GM12872 (cell line): ENCODE data around the gene DHDDS.

Source experiments
- TF ChIP-seq, protein P1 (sequence below): IDR thresholded peaks from 3 replicates; pipeline ENCODE4 v1.5.1; 2011; ENCODE audit warnings: low read depth, mild to moderate bottlenecking, low read length, moderate library complexity; ENCODE audit not compliant: insufficient read depth

The DHDDS gene

DNA sequence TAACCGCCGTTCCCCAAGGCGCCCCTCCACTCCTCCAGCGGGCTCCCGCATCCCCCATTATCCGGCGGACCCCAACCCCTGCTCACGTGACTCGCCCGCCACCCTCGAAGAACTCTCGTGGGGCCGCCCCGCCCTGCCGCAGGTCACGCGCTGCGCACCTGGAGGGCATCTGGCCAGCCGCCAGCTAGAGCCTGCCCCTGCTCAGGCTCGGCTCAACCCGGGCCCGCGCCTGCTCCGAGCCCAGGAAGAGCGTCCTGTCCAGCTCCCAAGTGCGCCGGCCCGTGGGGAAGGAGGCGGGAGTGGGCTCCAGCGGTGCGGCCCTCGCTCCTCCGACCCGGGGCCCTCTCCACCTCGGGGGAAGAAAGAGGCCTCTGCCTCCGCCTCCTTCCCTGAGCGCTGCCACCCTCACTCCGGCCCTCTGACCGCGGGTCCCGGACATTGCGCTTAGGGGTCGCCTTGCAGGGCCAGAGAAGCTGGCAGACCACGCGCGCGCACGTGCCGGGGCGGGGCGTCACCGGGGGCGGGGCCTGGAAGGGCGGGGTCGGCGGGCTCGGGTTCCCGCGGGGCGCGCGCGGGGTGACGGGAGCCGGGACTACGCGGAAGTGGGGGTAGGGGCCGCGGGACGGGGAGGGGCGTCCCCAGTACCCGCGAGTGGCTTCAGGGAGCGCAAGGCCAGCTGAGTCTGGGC is 68.5 kb downstream of the DHDDS start:
- TF ChIP-seq, protein P1, sequence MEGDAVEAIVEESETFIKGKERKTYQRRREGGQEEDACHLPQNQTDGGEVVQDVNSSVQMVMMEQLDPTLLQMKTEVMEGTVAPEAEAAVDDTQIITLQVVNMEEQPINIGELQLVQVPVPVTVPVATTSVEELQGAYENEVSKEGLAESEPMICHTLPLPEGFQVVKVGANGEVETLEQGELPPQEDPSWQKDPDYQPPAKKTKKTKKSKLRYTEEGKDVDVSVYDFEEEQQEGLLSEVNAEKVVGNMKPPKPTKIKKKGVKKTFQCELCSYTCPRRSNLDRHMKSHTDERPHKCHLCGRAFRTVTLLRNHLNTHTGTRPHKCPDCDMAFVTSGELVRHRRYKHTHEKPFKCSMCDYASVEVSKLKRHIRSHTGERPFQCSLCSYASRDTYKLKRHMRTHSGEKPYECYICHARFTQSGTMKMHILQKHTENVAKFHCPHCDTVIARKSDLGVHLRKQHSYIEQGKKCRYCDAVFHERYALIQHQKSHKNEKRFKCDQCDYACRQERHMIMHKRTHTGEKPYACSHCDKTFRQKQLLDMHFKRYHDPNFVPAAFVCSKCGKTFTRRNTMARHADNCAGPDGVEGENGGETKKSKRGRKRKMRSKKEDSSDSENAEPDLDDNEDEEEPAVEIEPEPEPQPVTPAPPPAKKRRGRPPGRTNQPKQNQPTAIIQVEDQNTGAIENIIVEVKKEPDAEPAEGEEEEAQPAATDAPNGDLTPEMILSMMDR = no peak

GRCh38 chr1:26516987-26517765 is 85.1 kb downstream of the DHDDS start:
- TF ChIP-seq, protein P1 = no peak

DNA sequence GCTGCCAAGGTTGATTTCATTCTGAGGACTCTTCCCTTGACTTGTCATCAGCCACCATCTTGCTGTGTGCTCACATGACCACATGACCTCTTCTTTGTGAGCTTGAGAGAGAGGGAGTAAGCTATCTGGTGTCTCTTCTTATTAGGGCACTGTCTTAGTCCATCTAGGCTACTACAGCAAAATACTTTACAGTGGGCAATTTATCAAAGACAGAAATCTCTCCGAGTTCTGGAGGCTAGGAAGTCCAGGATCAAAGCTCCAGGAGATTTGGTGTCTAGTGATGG is 85.6 kb downstream of the DHDDS start:
- TF ChIP-seq, protein P1 = no peak

DNA sequence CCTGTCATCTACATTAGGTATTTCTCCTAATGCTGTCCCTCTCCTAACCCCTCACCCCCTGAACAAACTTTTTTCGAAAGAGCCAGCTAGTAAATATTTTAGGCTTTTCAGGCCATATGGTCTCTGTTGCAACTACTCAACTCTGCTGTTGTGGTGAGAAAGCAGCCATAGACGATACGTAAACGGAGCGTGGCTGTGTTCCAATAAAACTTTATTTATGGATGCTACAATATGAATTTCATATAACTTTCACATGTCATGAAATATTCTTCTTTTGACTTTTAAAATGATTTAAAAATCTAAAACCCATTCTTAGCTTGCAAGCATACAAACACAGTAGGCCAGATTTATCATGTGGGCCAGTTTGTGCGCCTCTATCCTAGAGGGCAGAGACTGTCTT is 86.2 kb downstream of the DHDDS start:
- TF ChIP-seq, protein P1 = no peak

GRCh38 chr1:26520339-26520738 is 88.2 kb downstream of the DHDDS start:
- TF ChIP-seq, protein P1 = no peak
